Endodermal cell (in vitro differentiated cells): ENCODE data around the gene TDRD5. TPM values are rescaled to one million over a fixed set of nuclear protein-coding genes. Genes with fewer than 3 reads are reported as not detected.

Experiments
- DNase-seq: peaks from one replicate; pipeline ENCODE4 v3.0.0-alpha.2; 2017
- H3K27ac ChIP-seq: 2 replicates; pipeline ENCODE4 v1.5.1; 2013; ENCODE audit warnings: mild to moderate bottlenecking, low read depth, low read length, moderate library complexity
- H3K27me3 ChIP-seq: 2 replicates; pipeline ENCODE4 v1.6.1; 2013; ENCODE audit warnings: mild to moderate bottlenecking, low read length, moderate library complexity; ENCODE audit not compliant: insufficient read depth, control insufficient read depth, poor library complexity, severe bottlenecking
- H3K36me3 ChIP-seq: 2 replicates; pipeline ENCODE4 v1.7.0; 2013; ENCODE audit warnings: mild to moderate bottlenecking, low read length, moderate library complexity; ENCODE audit not compliant: control insufficient read depth, insufficient read depth
- H3K4me1 ChIP-seq: one replicate; pipeline ENCODE4 v1.7.0; 2013; ENCODE audit warnings: low read length; ENCODE audit not compliant: control insufficient read depth, insufficient read depth
- H3K4me3 ChIP-seq: 2 replicates; pipeline ENCODE4 v1.5.1; 2013; ENCODE audit warnings: mild to moderate bottlenecking, low read length, moderate library complexity
- H3K9ac ChIP-seq: 2 replicates; pipeline ENCODE4 v1.6.1; 2013; ENCODE audit warnings: mild to moderate bottlenecking, low read length, moderate library complexity; ENCODE audit not compliant: poor library complexity, severe bottlenecking; ENCODE audit errors: extremely low read depth
- H3K9me3 ChIP-seq: 2 replicates; pipeline ENCODE4 v1.6.1; 2013; ENCODE audit warnings: mild to moderate bottlenecking, low read length, moderate library complexity; ENCODE audit not compliant: control insufficient read depth
- H3K27ac Mint-ChIP-seq: 2 replicates; pipeline ENCODE4 v1.8.0; 2020; ENCODE audit warnings: mixed read lengths
- H3K27me3 Mint-ChIP-seq: 2 replicates; pipeline ENCODE4 v1.8.0; 2021; ENCODE audit warnings: mild to moderate bottlenecking, mixed read lengths; ENCODE audit not compliant: insufficient read depth
- H3K36me3 Mint-ChIP-seq: 2 replicates; pipeline ENCODE4 v1.8.0; 2020; ENCODE audit warnings: low read depth, mixed read lengths
- H3K4me1 Mint-ChIP-seq: 2 replicates; pipeline ENCODE4 v1.8.0; 2020; ENCODE audit warnings: mixed read lengths
- H3K4me3 Mint-ChIP-seq: 2 replicates; pipeline ENCODE4 v1.8.0; 2020; ENCODE audit warnings: mild to moderate bottlenecking, moderate library complexity, mixed read lengths
- H3K9me3 Mint-ChIP-seq: 2 replicates; pipeline ENCODE4 v1.8.0; 2020; ENCODE audit warnings: mild to moderate bottlenecking, mixed read lengths
- WGBS, 2 experiments: methylation state at CpG; one replicate each; pipeline versions ENCODE4 v1.1.5 to v1.1.7; 2013; ENCODE audit warnings: missing lambda C conversion rate in 2 of 2, mixed read lengths in 1 of 2; ENCODE audit not compliant: insufficient coverage in 1 of 2, insufficient read length in 1 of 2; 5-methylcytosine and 5-hydroxymethylcytosine counted together
- total RNA-seq, 2 donors: library from RNA; stranded (reverse); fragmentation: NEBNext Ultra II Directional in 1 of 2; extraction: Animal tissue kit (Norgen Biotek cat#: 25700) in 1 of 2; gene quantifications; 2 replicates in 1 of 2; 3 replicates in 1 of 2; pipeline ENCODE4 v1.2.1, GENCODE V29; 2021
- TF ChIP-seq, protein P1 (sequence below): fragments of 200-600 bp; sonication (generic); conservative IDR thresholded peaks from 2 replicates; pipeline ENCODE4 v1.5.0; 2021; ENCODE audit warnings: antibody characterized with exemption, mild to moderate bottlenecking

TDRD5 gene
- total RNA-seq, 2 donors from 2014 or later = 0.18 to 0.64 TPM

DNA sequence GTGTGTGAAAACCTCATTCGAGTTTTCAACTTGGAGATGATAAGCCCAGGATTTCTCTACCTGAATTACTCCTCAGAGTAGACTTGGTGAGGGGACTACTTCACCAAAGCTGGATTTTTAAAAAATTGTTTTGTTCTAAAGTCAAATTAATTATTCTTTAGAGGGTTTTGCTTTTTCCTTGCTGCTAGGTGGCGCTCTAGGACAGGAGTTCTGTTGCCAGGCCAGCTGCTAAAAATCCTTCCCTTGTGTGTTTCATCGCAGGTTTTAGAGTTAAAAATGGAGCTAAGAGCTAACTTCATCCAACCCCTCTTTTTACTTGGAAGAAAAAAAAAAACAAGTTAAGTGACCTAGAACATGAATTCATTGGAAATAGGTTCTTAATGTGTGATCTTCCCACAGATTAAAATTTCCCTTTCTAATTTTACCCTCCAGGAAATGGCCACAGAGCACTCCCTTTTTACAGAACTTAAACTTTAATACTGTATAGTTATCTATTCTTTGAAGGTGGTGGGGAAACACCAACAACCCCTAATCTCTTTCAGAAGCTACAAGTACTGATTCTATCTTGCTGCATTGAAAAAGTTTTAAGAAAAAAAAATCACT, 114.8 kb downstream of the TDRD5 start:
- no peak overlapping the region for H3K4me3 ChIP-seq
- TF ChIP-seq, protein P1, sequence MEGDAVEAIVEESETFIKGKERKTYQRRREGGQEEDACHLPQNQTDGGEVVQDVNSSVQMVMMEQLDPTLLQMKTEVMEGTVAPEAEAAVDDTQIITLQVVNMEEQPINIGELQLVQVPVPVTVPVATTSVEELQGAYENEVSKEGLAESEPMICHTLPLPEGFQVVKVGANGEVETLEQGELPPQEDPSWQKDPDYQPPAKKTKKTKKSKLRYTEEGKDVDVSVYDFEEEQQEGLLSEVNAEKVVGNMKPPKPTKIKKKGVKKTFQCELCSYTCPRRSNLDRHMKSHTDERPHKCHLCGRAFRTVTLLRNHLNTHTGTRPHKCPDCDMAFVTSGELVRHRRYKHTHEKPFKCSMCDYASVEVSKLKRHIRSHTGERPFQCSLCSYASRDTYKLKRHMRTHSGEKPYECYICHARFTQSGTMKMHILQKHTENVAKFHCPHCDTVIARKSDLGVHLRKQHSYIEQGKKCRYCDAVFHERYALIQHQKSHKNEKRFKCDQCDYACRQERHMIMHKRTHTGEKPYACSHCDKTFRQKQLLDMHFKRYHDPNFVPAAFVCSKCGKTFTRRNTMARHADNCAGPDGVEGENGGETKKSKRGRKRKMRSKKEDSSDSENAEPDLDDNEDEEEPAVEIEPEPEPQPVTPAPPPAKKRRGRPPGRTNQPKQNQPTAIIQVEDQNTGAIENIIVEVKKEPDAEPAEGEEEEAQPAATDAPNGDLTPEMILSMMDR = peak; percentile 94
- peaks cover 30% of the 10 kb centered on the region for H3K4me1 Mint-ChIP-seq
- H3K27me3 ChIP-seq = no peaks in the 10 kb centered on the region
- H3K9ac ChIP-seq = no peak overlapping the region
- H3K36me3 ChIP-seq = no peaks in the 10 kb centered on the region
- H3K27ac Mint-ChIP-seq = no peak overlapping the region
- peak; percentile 80 for DNase-seq
- 0 to 10% methylated on average over 2 to 3 of the region's 3 CpGs for WGBS, 2 experiments
- no peaks in the 10 kb centered on the region for H3K9me3 ChIP-seq
- no peak overlapping the region for H3K27ac ChIP-seq
- peaks cover 22% of the 10 kb centered on the region for H3K4me1 ChIP-seq
- H3K4me3 Mint-ChIP-seq = no peak overlapping the region
- no peaks in the 10 kb centered on the region for H3K27me3 Mint-ChIP-seq
- H3K9me3 Mint-ChIP-seq = no peaks in the 10 kb centered on the region
- H3K36me3 Mint-ChIP-seq = no peaks in the 10 kb centered on the region

GRCh38 chr1:179707406-179707805, 115.8 kb downstream of the TDRD5 start:
- Mint-ChIP-seq H3K9me3 (no peaks in the 10 kb centered on the region), H3K27me3 (no peaks in the 10 kb centered on the region), H3K27ac (no peak overlapping the region), H3K36me3 (no peaks in the 10 kb centered on the region), H3K4me1 (peaks cover 24% of the 10 kb centered on the region), H3K4me3 (no peak overlapping the region)
- no peaks in the 10 kb centered on the region for H3K36me3 ChIP-seq
- peaks cover 17% of the 10 kb centered on the region for H3K4me1 ChIP-seq
- no peak overlapping the region for H3K27ac ChIP-seq
- 85 to 100% methylated on average over 1 to 2 of the region's 2 CpGs for WGBS, 2 experiments
- no peaks in the 10 kb centered on the region for H3K9me3 ChIP-seq
- H3K27me3 ChIP-seq = no peaks in the 10 kb centered on the region
- TF ChIP-seq, protein P1 = no peak
- no peak overlapping the region for H3K9ac ChIP-seq
- no peak overlapping the region for H3K4me3 ChIP-seq
- no peak for DNase-seq

- Histone ChIP-seq H3K36me3 (no peaks in the 10 kb centered on the region), H3K9me3 (peaks cover 6% of the 10 kb centered on the region), H3K9ac (no peak overlapping the region), H3K27ac (no peak overlapping the region), H3K27me3 (no peaks in the 10 kb centered on the region), H3K4me3 (no peak overlapping the region), H3K4me1 (peaks cover 17% of the 10 kb centered on the region)
- DNase-seq = no peak
- Mint-ChIP-seq H3K9me3 (peaks cover 6% of the 10 kb centered on the region), H3K27me3 (no peaks in the 10 kb centered on the region), H3K4me1 (peaks cover 14% of the 10 kb centered on the region), H3K27ac (no peak overlapping the region), H3K36me3 (no peaks in the 10 kb centered on the region), H3K4me3 (no peak overlapping the region)
- TF ChIP-seq, protein P1 = no peak
- 90 to 95% methylated on average over 4 to 6 of the region's 6 CpGs for WGBS, 2 experiments
These were observed 117.0 kb downstream of the TDRD5 start for GRCh38 chr1:179708434-179709195.
